Activated T-helper 2 cell treated with anti-CD3 and anti-CD28 coated beads, Interferon-gamma antibody, Interleukin-2, Interleukin-4, amounts not matched to agents 10 μg/mL and 5 μg/mL and 100 μg/mL, durations not matched to agents 14 hours and 24 hours and 36 hours (primary cell): Measurements from ENCODE around the gene DBP. TPM values are rescaled to one million over a fixed set of nuclear protein-coding genes. Genes with fewer than 3 reads are reported as not detected.
"Not testable (repeated sequence)": the region's sequence is repeated elsewhere in the genome, so short reads cannot be mapped to it uniquely, and the experiment has no call there.

Source experiments
- DNase-seq: peaks from one replicate; pipeline ENCODE4 v3.0.0; 2021; ENCODE audit warnings: low spot score
- H3K27ac Mint-ChIP-seq: one replicate; pipeline ENCODE4 v1.8.0; 2021; ENCODE audit warnings: mixed read lengths
- H3K27me3 Mint-ChIP-seq: one replicate; pipeline ENCODE4 v1.8.0; 2021; ENCODE audit warnings: low read depth, mixed read lengths
- H3K36me3 Mint-ChIP-seq: one replicate; pipeline ENCODE4 v1.8.0; 2021; ENCODE audit warnings: low read depth, mixed read lengths
- H3K4me1 Mint-ChIP-seq: one replicate; pipeline ENCODE4 v1.8.0; 2021; ENCODE audit warnings: low read depth, mixed read lengths
- H3K4me3 Mint-ChIP-seq: one replicate; pipeline ENCODE4 v1.8.0; 2021; ENCODE audit warnings: low read depth, mild to moderate bottlenecking, moderate library complexity, mixed read lengths
- H3K9me3 Mint-ChIP-seq: one replicate; pipeline ENCODE4 v1.8.0; 2021; ENCODE audit warnings: mixed read lengths
- intact Hi-C: fragments of 100-400 bp; cut with micrococcal nuclease; formaldehyde crosslinking; loops from one replicate; pipeline ENCODE4 v1.15.1; 2023
- total RNA-seq: library from RNA; stranded (reverse); gene quantifications from 2 replicates; pipeline ENCODE4 v1.2.3, GENCODE V29; 2022

DBP gene
- total RNA-seq, 1 donor from 2014 or later, result 7.3 TPM

GRCh38 chr19:48635263-48635965 is 1.8 kb downstream of the DBP start:
- Mint-ChIP-seq H3K4me3 (peak overlapping the region; percentile 83), H3K36me3 (peaks cover 4% of the 10 kb centered on the region), H3K4me1 (peaks cover 34% of the 10 kb centered on the region), H3K9me3 (no peaks in the 10 kb centered on the region), H3K27me3 (no peaks in the 10 kb centered on the region), H3K27ac (peak overlapping the region; percentile 76)
- peak; percentile 72 for DNase-seq
- intact Hi-C loops, result loop anchor here (5.0 to 10.0 kb wide), 2 partner anchors 311 to 482 kb away; partner anchors contain the start of genes C19orf73, EMP3 and PPFIA3

GRCh38 chr19:48634424-48635262 is 2.5 kb downstream of the DBP start:
- no peaks in the 10 kb centered on the region for H3K9me3 Mint-ChIP-seq
- H3K27me3 Mint-ChIP-seq, result no peaks in the 10 kb centered on the region
- peak overlapping the region; percentile 73 for H3K4me3 Mint-ChIP-seq
- H3K27ac Mint-ChIP-seq, result peak overlapping the region; percentile 76
- peaks cover 34% of the 10 kb centered on the region for H3K4me1 Mint-ChIP-seq
- intact Hi-C loops, result loop anchor here (1.0 to 10.0 kb wide), 3 partner anchors 10 to 483 kb away; partner anchors contain the start of genes C19orf73, EMP3 and PPFIA3
- DNase-seq, result peak; percentile 88
- peaks cover 10% of the 10 kb centered on the region for H3K36me3 Mint-ChIP-seq

GRCh38 chr19:48634036-48634342 is 3.2 kb downstream of the DBP start:
- Mint-ChIP-seq H3K4me3 (peak overlapping the region; percentile 73), H3K27ac (peak overlapping the region; percentile 72), H3K36me3 (peaks cover 12% of the 10 kb centered on the region), H3K4me1 (peaks cover 34% of the 10 kb centered on the region), H3K27me3 (no peaks in the 10 kb centered on the region), H3K9me3 (no peaks in the 10 kb centered on the region)
- intact Hi-C loops, result loop anchor here (1.0 to 10.0 kb wide), 2 partner anchors 10 to 309 kb away; partner anchors contain the start of gene EMP3
- DNase-seq, result no peak

GRCh38 chr19:48633148-48634035 is 3.8 kb downstream of the DBP start:
- H3K36me3 Mint-ChIP-seq, result peaks cover 12% of the 10 kb centered on the region
- peaks cover 31% of the 10 kb centered on the region for H3K4me1 Mint-ChIP-seq
- peak overlapping the region; percentile 73 for H3K4me3 Mint-ChIP-seq
- no peaks in the 10 kb centered on the region for H3K9me3 Mint-ChIP-seq
- no peaks in the 10 kb centered on the region for H3K27me3 Mint-ChIP-seq
- DNase-seq, result no peak
- intact Hi-C loops, result loop anchor here (1.0 to 10.0 kb wide), 2 partner anchors 9 to 309 kb away; partner anchors contain the start of gene EMP3
- peak overlapping the region; percentile 72 for H3K27ac Mint-ChIP-seq

GRCh38 chr19:48632692-48633147 is 4.5 kb downstream of the DBP start:
- intact Hi-C loops, result loop anchor here (10.0 kb wide), 1 partner anchor 308 kb away; the partner anchor contains the start of gene EMP3

GRCh38 chr19:48632286-48632685 is 4.9 kb downstream of the DBP start:
- Mint-ChIP-seq H3K4me1 (peaks cover 28% of the 10 kb centered on the region), H3K36me3 (peaks cover 12% of the 10 kb centered on the region)
- H3K27me3 Mint-ChIP-seq, DNase-seq, H3K9me3 Mint-ChIP-seq, H3K4me3 Mint-ChIP-seq, H3K27ac Mint-ChIP-seq: not testable (repeated sequence)
- intact Hi-C loops, result loop anchor here (10.0 kb wide), 1 partner anchor 307 kb away; the partner anchor contains the start of gene EMP3

More at GRCh38 chr19:48632692-48633147, 4.5 kb downstream of the DBP start:
- no peaks in the 10 kb centered on the region for H3K27me3 Mint-ChIP-seq
- no peak overlapping the region for H3K27ac Mint-ChIP-seq
- no peak for DNase-seq
- H3K9me3 Mint-ChIP-seq, result no peaks in the 10 kb centered on the region
- peaks cover 12% of the 10 kb centered on the region for H3K36me3 Mint-ChIP-seq
- H3K4me3 Mint-ChIP-seq, result no peak overlapping the region
- H3K4me1 Mint-ChIP-seq, result peaks cover 28% of the 10 kb centered on the region

GRCh38 chr19:48631225-48631624 is 6.0 kb downstream of the DBP start:
- intact Hi-C loops, result loop anchor here (10.0 kb wide), 1 partner anchor 306 kb away; the partner anchor contains the start of gene EMP3
- Mint-ChIP-seq H3K36me3 (peaks cover 16% of the 10 kb centered on the region), H3K4me1 (peaks cover 30% of the 10 kb centered on the region), H3K9me3 (no peaks in the 10 kb centered on the region), H3K27ac (no peak overlapping the region), H3K4me3 (no peak overlapping the region), H3K27me3 (no peaks in the 10 kb centered on the region)
- DNase-seq, result no peak

- Mint-ChIP-seq H3K4me1 (peaks cover 27% of the 10 kb centered on the region), H3K27ac (no peak overlapping the region), H3K36me3 (peaks cover 16% of the 10 kb centered on the region), H3K27me3 (no peaks in the 10 kb centered on the region), H3K9me3 (no peaks in the 10 kb centered on the region), H3K4me3 (no peak overlapping the region)
- no peak for DNase-seq
- intact Hi-C loops, result loop anchor here (10.0 kb wide), 1 partner anchor 306 kb away; the partner anchor contains the start of gene EMP3
Measured at GRCh38 chr19:48630296-48631063, 6.7 kb downstream of the DBP start.

- intact Hi-C loops, result loop anchor here (10.0 kb wide), 1 partner anchor 305 kb away; the partner anchor contains the start of gene EMP3
- H3K36me3 Mint-ChIP-seq, result peaks cover 16% of the 10 kb centered on the region
- H3K27ac Mint-ChIP-seq, result no peak overlapping the region
- no peaks in the 10 kb centered on the region for H3K27me3 Mint-ChIP-seq
- H3K4me3 Mint-ChIP-seq, result no peak overlapping the region
- no peaks in the 10 kb centered on the region for H3K9me3 Mint-ChIP-seq
- DNase-seq, result no peak
- peaks cover 27% of the 10 kb centered on the region for H3K4me1 Mint-ChIP-seq
Measured at GRCh38 chr19:48629599-48630295, 7.4 kb downstream of the DBP start.

GRCh38 chr19:48629297-48629598 is 7.9 kb downstream of the DBP start:
- H3K27ac Mint-ChIP-seq, result no peak overlapping the region
- H3K36me3 Mint-ChIP-seq, result peaks cover 17% of the 10 kb centered on the region
- no peak overlapping the region for H3K4me3 Mint-ChIP-seq
- intact Hi-C loops, result no loop called here
- H3K27me3 Mint-ChIP-seq, result no peaks in the 10 kb centered on the region
- H3K4me1 Mint-ChIP-seq, result peaks cover 27% of the 10 kb centered on the region
- no peak for DNase-seq
- H3K9me3 Mint-ChIP-seq, result no peaks in the 10 kb centered on the region
